GM19463 (cell line): ENCODE results near the gene TEX53.

Source experiments
- ATAC-seq: cut with Tn5 transposase; IDR thresholded peaks from one replicate; pipeline ENCODE4 v1.9.1; 2021; ENCODE audit warnings: mild to moderate bottlenecking, moderate library complexity; ENCODE audit not compliant: unreplicated experiment

Gene TEX53

GRCh38 chr9:114641967-114642366 lies 15.6 kb downstream of the TEX53 start:
- no peak for ATAC-seq

GRCh38 chr9:114638404-114638803 lies 19.2 kb downstream of the TEX53 start:
- ATAC-seq: no peak

GRCh38 chr9:114634387-114634786 lies 23.2 kb downstream of the TEX53 start:
- no peak for ATAC-seq

DNA sequence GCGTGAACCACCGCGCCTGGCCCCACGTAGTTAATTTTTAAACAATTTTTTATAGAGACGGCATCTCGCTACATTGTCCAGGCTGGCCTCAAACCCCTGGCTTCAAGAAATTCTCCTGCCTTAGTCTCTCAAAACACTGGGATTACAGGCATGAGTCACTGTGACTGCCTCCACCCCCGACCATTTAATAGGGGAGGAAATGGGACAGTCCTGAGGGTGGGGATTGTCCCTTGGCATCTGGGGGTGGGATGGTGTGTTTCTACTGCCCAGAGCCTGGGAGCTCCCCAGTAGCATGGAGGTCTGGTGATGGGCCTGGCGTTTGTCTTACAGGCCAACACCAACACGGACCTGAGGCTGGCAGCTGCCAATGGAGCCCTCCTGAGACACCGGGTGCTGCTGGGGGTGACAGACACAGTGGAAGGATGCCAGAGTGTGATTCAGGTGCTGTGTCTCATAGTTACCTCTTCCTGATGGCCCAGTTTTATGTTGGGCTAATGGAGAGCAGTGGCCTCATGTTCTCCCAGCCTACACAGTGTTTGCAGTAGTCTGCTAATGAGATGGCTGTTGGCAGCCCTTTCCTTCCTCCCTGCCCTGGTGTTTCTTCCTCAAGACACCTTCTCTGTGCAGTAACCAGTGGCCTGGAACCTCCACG lies 24.0 kb downstream of the TEX53 start:
- no peak for ATAC-seq

GRCh38 chr9:114631166-114631565 lies 26.4 kb downstream of the TEX53 start:
- no peak for ATAC-seq

DNA sequence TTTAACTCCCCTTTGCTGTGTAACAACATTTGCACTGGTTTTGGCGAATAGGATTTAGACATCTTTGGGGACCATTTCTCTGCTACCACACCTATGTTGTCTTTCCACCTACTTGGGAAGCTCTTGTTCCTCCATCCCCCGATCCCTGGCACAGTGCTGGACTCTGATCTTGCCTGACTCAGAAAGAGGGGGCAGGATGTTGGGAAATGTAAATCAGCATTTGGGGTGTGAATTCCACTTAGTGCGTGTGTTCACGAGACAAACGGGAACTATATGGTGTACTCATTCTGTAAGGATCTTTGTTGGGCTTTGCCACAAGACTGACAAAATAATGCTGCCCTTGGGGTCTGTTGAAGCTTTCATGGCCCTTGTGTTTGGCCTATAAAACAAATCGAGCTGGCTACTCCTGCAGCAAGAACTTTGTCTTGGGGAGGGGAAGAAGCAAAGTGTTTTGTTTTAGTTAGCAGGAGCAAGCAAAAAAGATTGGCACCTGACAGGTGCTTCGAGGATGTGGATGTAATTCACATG lies 28.0 kb downstream of the TEX53 start:
- no peak for ATAC-seq

- ATAC-seq: no peak
Observed at GRCh38 chr9:114627553-114627952, 30.1 kb downstream of the TEX53 start.

DNA sequence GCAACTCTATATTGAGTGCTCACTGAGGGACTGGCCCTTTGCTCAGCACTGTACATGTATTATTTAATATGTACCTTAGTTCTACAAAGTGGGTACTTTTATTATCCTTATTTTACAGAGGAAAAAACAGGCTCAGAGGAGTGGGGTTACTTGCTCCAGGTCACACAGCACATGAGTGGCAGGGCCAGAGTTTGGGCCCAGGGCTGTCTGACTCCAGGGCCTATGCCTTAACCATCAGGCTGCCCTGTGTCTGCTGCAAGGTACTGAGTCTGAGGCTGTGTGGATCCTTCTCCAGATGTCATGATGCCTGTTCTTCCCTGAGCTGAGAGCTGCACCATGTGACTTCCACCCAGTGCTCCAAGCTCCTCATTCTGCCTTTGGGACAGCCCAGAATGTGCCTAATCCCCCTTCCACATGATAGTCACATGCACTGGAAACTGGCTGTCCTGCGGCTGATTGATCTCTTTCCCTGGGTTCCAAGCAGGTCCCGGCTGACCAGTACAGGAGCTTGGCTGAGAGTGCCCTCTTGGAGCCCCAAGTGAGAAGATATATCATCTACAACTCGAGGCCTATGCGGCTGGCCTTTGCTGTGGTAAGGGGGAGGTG lies 31.1 kb downstream of the TEX53 start:
- ATAC-seq: no peak

DNA sequence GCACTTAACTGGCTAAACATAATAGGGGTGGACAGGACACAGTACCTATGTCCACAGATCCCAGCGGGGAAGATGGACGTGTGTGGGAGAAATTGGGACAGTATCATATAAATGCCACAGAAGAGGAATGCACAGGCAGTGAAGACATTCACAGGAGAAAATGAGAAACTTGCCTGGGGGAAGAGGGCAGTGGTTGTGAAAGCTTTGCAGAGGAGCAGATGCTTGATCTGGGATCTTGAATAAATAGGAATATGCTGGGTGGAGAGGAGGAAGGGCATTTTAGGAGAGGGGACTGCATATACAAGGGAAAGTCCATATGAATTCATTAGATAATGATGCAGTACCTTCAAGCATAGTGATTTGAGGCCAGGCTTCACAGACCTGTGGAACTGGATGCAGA lies 32.9 kb downstream of the TEX53 start:
- no peak for ATAC-seq

- ATAC-seq: no peak
Observed at GRCh38 chr9:114621975-114622609, 35.5 kb downstream of the TEX53 start.

GRCh38 chr9:114621561-114621960 lies 36.0 kb downstream of the TEX53 start:
- no peak for ATAC-seq

DNA sequence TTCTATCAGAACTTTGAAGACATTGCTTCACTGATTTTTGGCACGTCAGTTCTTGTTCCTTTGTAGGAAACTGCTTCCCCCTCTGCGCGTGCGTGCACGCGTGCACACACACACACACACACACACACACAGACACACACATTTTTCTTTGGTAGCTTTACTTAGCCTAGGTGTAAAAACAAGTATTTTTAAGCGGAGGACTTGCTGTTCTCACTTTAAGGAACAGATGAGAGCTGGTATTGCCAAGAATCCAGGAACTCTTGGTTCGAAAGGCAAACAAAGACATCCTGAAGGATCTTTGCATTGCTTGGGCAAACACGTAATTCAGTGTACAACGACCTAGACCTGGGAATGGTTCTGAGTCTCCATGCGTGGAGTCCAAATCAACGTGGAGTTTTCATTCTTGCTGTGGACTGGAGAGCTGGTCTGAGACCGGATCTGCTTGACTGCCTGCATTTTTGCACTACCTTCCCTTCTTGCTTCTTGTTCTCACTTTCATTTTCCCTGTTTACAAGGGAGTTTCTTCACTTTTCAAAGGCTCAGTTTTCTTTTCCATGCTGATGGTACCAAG lies 38.3 kb downstream of the TEX53 start:
- peak; percentile 46 for ATAC-seq

GRCh38 chr9:114616684-114617520 lies 40.7 kb downstream of the TEX53 start:
- ATAC-seq: peak; percentile 69

- ATAC-seq: no peak
Observed at GRCh38 chr9:114614373-114614772, 43.2 kb downstream of the TEX53 start.

GRCh38 chr9:114613919-114614318 lies 43.7 kb downstream of the TEX53 start:
- no peak for ATAC-seq

GRCh38 chr9:114613087-114613486 lies 44.5 kb downstream of the TEX53 start:
- no peak for ATAC-seq

GRCh38 chr9:114612272-114612923 lies 45.2 kb downstream of the TEX53 start:
- ATAC-seq: no peak

DNA sequence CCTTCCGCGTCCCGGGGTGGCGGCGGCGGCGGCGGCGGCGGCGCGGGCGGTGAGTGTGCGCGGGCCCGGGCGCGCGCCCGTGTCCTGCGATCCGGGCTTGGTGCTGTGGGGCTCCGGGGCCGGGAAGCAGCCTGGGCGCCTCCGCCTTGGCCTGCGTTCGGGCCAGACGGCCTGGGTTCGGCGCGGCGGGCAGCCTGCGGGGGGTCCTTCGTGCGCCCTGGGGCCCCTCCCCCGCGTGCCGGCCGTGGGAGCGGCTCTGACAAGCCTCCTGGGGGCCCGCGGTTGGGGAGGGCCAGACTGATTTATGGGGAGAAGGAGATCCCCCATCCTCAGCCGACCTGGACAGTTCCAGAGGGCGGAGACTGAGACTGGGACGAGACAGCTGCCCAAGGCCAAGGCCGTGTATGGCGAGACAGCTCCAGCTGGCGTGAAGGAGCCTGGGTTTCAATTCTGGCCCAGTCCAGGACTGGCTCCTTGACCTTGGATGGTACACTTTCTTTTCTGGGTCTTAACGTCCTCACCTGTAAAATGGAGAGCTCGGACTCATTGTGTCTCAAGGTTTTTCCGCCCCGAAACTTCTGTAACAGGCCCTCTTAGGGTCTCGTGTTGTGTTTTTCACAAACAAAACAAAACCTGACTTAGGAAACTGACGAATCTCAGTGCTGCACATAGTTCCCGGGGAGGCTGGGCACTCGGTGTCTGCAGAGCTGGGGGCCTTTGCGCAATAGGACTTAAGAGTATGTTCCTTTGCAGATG lies 45.9 kb downstream of the TEX53 start:
- peak; percentile 40 for ATAC-seq

DNA sequence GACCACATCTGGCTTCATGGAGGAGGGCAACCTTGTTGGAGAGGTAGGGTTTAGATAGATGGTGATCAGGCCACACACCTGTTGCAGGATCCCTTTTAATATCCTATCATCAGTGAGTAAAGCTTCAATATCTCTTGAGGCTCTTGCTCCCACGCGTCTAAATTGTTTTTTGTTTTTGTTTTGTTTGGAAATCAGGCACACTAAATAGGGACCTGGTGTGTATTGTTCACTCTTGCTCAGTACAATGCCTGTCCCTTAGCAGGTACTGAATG lies 49.1 kb downstream of the TEX53 start:
- no peak for ATAC-seq
